Liver (tissue), 9 donors: ENCODE measurements around the gene LINGO3. TPM values are rescaled to one million over a fixed set of nuclear protein-coding genes. Genes with fewer than 3 reads are reported as not detected.

Experiments
- DNase-seq: peaks from one replicate; pipeline ENCODE4 v3.0.0-alpha.2; 2017; ENCODE audit warnings: low spot score
- H3K27ac ChIP-seq, 2 donors: one replicate each; pipeline ENCODE4 v1.7.0; 2013; ENCODE audit warnings: inconsistent platforms in 2 of 2, low read length in 2 of 2, control low read depth in 1 of 2, low read depth in 1 of 2, mild to moderate bottlenecking in 1 of 2
- H3K27me3 ChIP-seq, 4 donors: one replicate each; pipeline versions ENCODE4 v1.6.1 to v1.7.0; 2013; ENCODE audit warnings: low read length in 3 of 4, inconsistent platforms in 1 of 4, mild to moderate bottlenecking in 1 of 4, moderate library complexity in 1 of 4; ENCODE audit not compliant: control insufficient read depth in 4 of 4, insufficient read depth in 4 of 4
- H3K36me3 ChIP-seq, 4 donors: one replicate each; pipeline versions ENCODE4 v1.6.1 to v1.7.0; 2013; ENCODE audit warnings: low read length in 3 of 4, mild to moderate bottlenecking in 3 of 4, low read depth in 1 of 4, moderate library complexity in 1 of 4; ENCODE audit not compliant: control insufficient read depth in 4 of 4, insufficient read depth in 3 of 4
- H3K4me1 ChIP-seq, 4 donors: one replicate each; pipeline versions ENCODE4 v1.6.1 to v1.7.0; 2013; ENCODE audit warnings: low read length in 3 of 4, mild to moderate bottlenecking in 3 of 4, moderate library complexity in 1 of 4; ENCODE audit not compliant: control insufficient read depth in 4 of 4, insufficient read depth in 4 of 4
- H3K4me3 ChIP-seq, 3 donors: one replicate each; pipeline versions ENCODE4 v1.6.1 to v1.7.0; 2013; ENCODE audit warnings: low read length in 3 of 3, control low read depth in 1 of 3, low read depth in 1 of 3, mild to moderate bottlenecking in 1 of 3
- H3K9ac ChIP-seq, 2 donors: one replicate each; pipeline ENCODE4 v1.7.0; 2013; ENCODE audit warnings: low read length in 2 of 2, mild to moderate bottlenecking in 2 of 2, moderate library complexity in 2 of 2, control low read depth in 1 of 2, low read depth in 1 of 2
- H3K9me3 ChIP-seq, 4 donors: one replicate each; pipeline versions ENCODE4 v1.6.1 to v1.7.0; 2013; ENCODE audit warnings: low read length in 3 of 4; ENCODE audit not compliant: control insufficient read depth in 4 of 4
- ATF3 ChIP-seq: IDR thresholded peaks from 2 replicates; pipeline ENCODE4 v1.6.1; 2016; ENCODE audit warnings: antibody characterized with exemption
- EGR1 ChIP-seq, 2 donors: IDR thresholded peaks; 2 replicates each; pipeline ENCODE4 v1.6.1; 2016 to 2018; ENCODE audit warnings: antibody characterized with exemption in 2 of 2, low read depth in 2 of 2
- FOXA1 ChIP-seq: IDR thresholded peaks from 2 replicates; pipeline ENCODE4 v1.6.1; 2016; ENCODE audit warnings: antibody characterized with exemption
- FOXA2 ChIP-seq: IDR thresholded peaks from 2 replicates; pipeline ENCODE4 v1.6.1; 2016; ENCODE audit warnings: antibody characterized with exemption
- GABPA ChIP-seq, 2 donors: IDR thresholded peaks in 1 of 2; conservative IDR thresholded peaks in 1 of 2; 2 replicates each; pipeline ENCODE4 v1.6.1; 2016; ENCODE audit warnings: antibody characterized with exemption in 2 of 2, mild to moderate bottlenecking in 1 of 2, moderate library complexity in 1 of 2
- HNF4A ChIP-seq, 2 donors: conservative IDR thresholded peaks; 2 replicates each; pipeline ENCODE4 v1.6.1; 2016; ENCODE audit warnings: antibody characterized with exemption in 2 of 2, mild to moderate bottlenecking in 2 of 2
- HNF4G ChIP-seq: IDR thresholded peaks from 2 replicates; pipeline ENCODE4 v1.6.1; 2016; ENCODE audit warnings: antibody characterized with exemption
- JUND ChIP-seq, 2 donors: IDR thresholded peaks; 2 replicates each; pipeline ENCODE4 v1.6.1; 2016; ENCODE audit warnings: antibody characterized with exemption in 2 of 2
- MAX ChIP-seq: IDR thresholded peaks from 2 replicates; pipeline ENCODE4 v1.6.1; 2016; ENCODE audit warnings: antibody characterized with exemption
- NR2F2 ChIP-seq: IDR thresholded peaks from 2 replicates; pipeline ENCODE4 v1.6.1; 2016; ENCODE audit warnings: antibody characterized with exemption
- RAD21 ChIP-seq, 2 donors: IDR thresholded peaks; 2 replicates each; pipeline ENCODE4 v1.6.1; 2016; ENCODE audit warnings: antibody characterized with exemption in 2 of 2, mild to moderate bottlenecking in 2 of 2
- RXRA ChIP-seq, 2 donors: IDR thresholded peaks; 2 replicates each; pipeline ENCODE4 v1.6.1; 2017 to 2018; ENCODE audit warnings: antibody characterized with exemption in 2 of 2, mild to moderate bottlenecking in 1 of 2
- SP1 ChIP-seq: IDR thresholded peaks from 2 replicates; pipeline ENCODE4 v1.6.1; 2018; ENCODE audit warnings: antibody characterized with exemption, mild to moderate bottlenecking
- TAF1 ChIP-seq: conservative IDR thresholded peaks from 2 replicates; pipeline ENCODE4 v1.6.1; 2016; ENCODE audit warnings: antibody characterized with exemption, mild to moderate bottlenecking
- ZBTB33 ChIP-seq: IDR thresholded peaks from 2 replicates; pipeline ENCODE4 v1.6.1; 2016; ENCODE audit warnings: antibody characterized with exemption
- WGBS: extraction: QIAGEN DNeasy Blood & Tissue Kit; methylation state at CpG from one replicate; pipeline ENCODE4 v1.1.7; 2013; 5-methylcytosine and 5-hydroxymethylcytosine counted together
- polyA plus RNA-seq, 2 donors: library from polyadenylated mRNA; stranded (reverse) in 1 of 2; unstranded in 1 of 2; fragments of 200-250 nt in 1 of 2; fragments of >200 nt in 1 of 2; fragmentation: Nextera tagmentation in 1 of 2; extraction: Ambion mirVana in 1 of 2; gene quantifications; one replicate each; pipeline versions ENCODE4 v1.2.1 to v1.2.3, GENCODE V29; 2013 to 2015
- total RNA-seq, 2 donors: library from RNA; depleted of rRNA; stranded (reverse); fragments of >200 nt; gene quantifications; one replicate each; pipeline ENCODE4 v1.2.3, GENCODE V29; 2014
- TF ChIP-seq, protein P1 (sequence below): IDR thresholded peaks from 2 replicates; pipeline ENCODE4 v1.6.1; 2016; ENCODE audit warnings: antibody characterized with exemption, mild to moderate bottlenecking
- TF ChIP-seq, protein P2 (sequence below): fragments of 150-350 bp; IDR thresholded peaks from 2 replicates; pipeline ENCODE4 v1.5.1; 2017; ENCODE audit warnings: improper control_type of control experiment, low read depth, low read length; ENCODE audit not compliant: missing input control
- donor health status: healthy.
- donor health status: healthy.
- donor health status: healthy.
- donor health status: healthy.
- donor health status: healthy.

The LINGO3 gene
- total and polyA plus RNA-seq, 4 donors = 0.02 to 0.08 (median 0.07) TPM

DNA sequence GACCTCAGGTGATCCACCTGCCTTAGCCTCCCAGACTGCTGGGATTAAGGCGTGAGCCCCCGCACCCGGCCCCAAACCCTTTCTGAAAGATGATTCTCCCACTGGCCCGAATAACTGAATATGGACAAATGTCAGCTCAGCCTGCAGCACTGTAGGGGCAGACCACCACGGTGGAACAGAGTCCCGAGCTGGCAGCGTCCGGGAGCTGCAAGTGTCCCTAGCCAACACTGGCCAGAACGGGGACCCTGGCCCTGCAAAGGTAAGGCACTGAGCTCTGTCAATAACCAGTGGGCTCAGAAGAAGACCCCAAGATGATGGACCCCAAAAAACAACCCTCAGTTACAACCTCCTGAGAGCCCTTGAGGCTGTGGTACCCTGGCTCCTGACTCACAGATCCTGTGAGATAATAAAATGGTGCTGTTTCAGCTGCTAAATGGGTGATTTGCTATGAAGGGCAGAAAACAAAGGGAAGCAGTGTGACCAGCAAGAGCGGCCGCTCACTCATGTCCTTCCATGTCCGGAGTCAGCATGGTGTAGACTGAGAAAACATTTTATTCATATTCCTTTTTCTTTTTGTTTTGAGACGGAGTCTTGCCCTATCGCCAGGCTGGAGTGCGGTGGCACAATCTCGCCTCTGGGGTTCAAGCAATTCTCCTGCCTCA, 18.9 kb upstream of the LINGO3 start:
- Histone ChIP-seq H3K9ac (no peak overlapping the region), H3K9me3 (no peaks in the 10 kb centered on the region), H3K4me3 (no peak overlapping the region), H3K36me3 (peaks cover 0 to 15% (median 2%) of the 10 kb centered on the region in 4 donors), H3K27me3 (no peaks in the 10 kb centered on the region), H3K27ac (no peak overlapping the region), H3K4me1 (peaks cover 13 to 39% (median 33%) of the 10 kb centered on the region in 4 donors)
- 93% methylated on average over 16 of the region's 16 CpGs for WGBS
- TF ChIP-seq MAX (no peak), ATF3 (no peak), RAD21 (IDR thresholded peaks at IDR 0.05) (no peak), ZBTB33 (no peak), FOXA2 (no peak), EGR1 (IDR thresholded peaks at IDR 0.05; ENCODE audit: low read depth in 2 of 2) (no peak), TAF1 (no peak), HNF4G (no peak), HNF4A (conservative IDR thresholded peaks at IDR 0.05) (no peak), JUND (IDR thresholded peaks at IDR 0.05) (no peak), RXRA (IDR thresholded peaks at IDR 0.05) (no peak), GABPA (IDR thresholded peaks at IDR 0.05 in 1 of 2, conservative IDR thresholded peaks at IDR 0.05 in 1 of 2) (no peak), SP1 (no peak), NR2F2 (no peak), FOXA1 (no peak)
- TF ChIP-seq, protein P1, sequence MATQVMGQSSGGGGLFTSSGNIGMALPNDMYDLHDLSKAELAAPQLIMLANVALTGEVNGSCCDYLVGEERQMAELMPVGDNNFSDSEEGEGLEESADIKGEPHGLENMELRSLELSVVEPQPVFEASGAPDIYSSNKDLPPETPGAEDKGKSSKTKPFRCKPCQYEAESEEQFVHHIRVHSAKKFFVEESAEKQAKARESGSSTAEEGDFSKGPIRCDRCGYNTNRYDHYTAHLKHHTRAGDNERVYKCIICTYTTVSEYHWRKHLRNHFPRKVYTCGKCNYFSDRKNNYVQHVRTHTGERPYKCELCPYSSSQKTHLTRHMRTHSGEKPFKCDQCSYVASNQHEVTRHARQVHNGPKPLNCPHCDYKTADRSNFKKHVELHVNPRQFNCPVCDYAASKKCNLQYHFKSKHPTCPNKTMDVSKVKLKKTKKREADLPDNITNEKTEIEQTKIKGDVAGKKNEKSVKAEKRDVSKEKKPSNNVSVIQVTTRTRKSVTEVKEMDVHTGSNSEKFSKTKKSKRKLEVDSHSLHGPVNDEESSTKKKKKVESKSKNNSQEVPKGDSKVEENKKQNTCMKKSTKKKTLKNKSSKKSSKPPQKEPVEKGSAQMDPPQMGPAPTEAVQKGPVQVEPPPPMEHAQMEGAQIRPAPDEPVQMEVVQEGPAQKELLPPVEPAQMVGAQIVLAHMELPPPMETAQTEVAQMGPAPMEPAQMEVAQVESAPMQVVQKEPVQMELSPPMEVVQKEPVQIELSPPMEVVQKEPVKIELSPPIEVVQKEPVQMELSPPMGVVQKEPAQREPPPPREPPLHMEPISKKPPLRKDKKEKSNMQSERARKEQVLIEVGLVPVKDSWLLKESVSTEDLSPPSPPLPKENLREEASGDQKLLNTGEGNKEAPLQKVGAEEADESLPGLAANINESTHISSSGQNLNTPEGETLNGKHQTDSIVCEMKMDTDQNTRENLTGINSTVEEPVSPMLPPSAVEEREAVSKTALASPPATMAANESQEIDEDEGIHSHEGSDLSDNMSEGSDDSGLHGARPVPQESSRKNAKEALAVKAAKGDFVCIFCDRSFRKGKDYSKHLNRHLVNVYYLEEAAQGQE = no peak
- TF ChIP-seq, protein P2, sequence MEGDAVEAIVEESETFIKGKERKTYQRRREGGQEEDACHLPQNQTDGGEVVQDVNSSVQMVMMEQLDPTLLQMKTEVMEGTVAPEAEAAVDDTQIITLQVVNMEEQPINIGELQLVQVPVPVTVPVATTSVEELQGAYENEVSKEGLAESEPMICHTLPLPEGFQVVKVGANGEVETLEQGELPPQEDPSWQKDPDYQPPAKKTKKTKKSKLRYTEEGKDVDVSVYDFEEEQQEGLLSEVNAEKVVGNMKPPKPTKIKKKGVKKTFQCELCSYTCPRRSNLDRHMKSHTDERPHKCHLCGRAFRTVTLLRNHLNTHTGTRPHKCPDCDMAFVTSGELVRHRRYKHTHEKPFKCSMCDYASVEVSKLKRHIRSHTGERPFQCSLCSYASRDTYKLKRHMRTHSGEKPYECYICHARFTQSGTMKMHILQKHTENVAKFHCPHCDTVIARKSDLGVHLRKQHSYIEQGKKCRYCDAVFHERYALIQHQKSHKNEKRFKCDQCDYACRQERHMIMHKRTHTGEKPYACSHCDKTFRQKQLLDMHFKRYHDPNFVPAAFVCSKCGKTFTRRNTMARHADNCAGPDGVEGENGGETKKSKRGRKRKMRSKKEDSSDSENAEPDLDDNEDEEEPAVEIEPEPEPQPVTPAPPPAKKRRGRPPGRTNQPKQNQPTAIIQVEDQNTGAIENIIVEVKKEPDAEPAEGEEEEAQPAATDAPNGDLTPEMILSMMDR = no peak
- no peak for DNase-seq
